CD14-positive monocyte (primary cell): ENCODE measurements around the gene ARID3B. TPM values are rescaled to one million over a fixed set of nuclear protein-coding genes. Genes with fewer than 3 reads are reported as not detected.

Experiments used
- DNase-seq, 3 donors: peaks; one replicate each; pipeline ENCODE4 v3.0.0-alpha.2; 2011 to 2022
- H2AFZ ChIP-seq: 2 replicates; pipeline ENCODE4 v1.6.0; 2012; ENCODE audit warnings: mild to moderate bottlenecking, low read depth, low read length, inconsistent platforms; ENCODE audit not compliant: insufficient read depth, poor library complexity, severe bottlenecking
- H3K27ac ChIP-seq, 2 donors: 1 replicate in 1 of 2; 2 replicates in 1 of 2; pipeline ENCODE4 v1.5.1; 2012 to 2013; ENCODE audit warnings: low read length in 2 of 2, control low read depth in 1 of 2, inconsistent platforms in 1 of 2, low read depth in 1 of 2, mild to moderate bottlenecking in 1 of 2
- H3K27me3 ChIP-seq, 2 donors: one replicate each; pipeline versions ENCODE4 v1.6.0 to v1.6.1; 2011 to 2013; ENCODE audit warnings: low read length in 2 of 2; ENCODE audit not compliant: control insufficient read depth in 2 of 2, insufficient read depth in 2 of 2
- H3K36me3 ChIP-seq, 2 donors: replicated peaks in 1 of 2; 1 replicate in 1 of 2; 2 replicates in 1 of 2; pipeline versions ENCODE4 v1.5.1 to v1.6.1; 2012 to 2013; ENCODE audit warnings: low read length in 2 of 2, control low read depth in 1 of 2, inconsistent platforms in 1 of 2, mild to moderate bottlenecking in 1 of 2; ENCODE audit not compliant: insufficient read depth in 2 of 2, control insufficient read depth in 1 of 2
- H3K4me1 ChIP-seq, 2 donors: 1 replicate in 1 of 2; 2 replicates in 1 of 2; pipeline versions ENCODE4 v1.5.1 to v1.6.1; 2012 to 2013; ENCODE audit warnings: low read length in 2 of 2, control low read depth in 1 of 2, inconsistent platforms in 1 of 2, mild to moderate bottlenecking in 1 of 2, moderate library complexity in 1 of 2; ENCODE audit not compliant: insufficient read depth in 2 of 2, control insufficient read depth in 1 of 2
- H3K4me2 ChIP-seq: replicated peaks from 2 replicates; pipeline ENCODE3; 2012; ENCODE audit warnings: low read length, moderate library complexity, mild to moderate bottlenecking; ENCODE audit not compliant: poor library complexity, severe bottlenecking; ENCODE audit errors: extremely low read depth
- H3K4me3 ChIP-seq, 3 experiments: fragments of 200-600 bp in 1 of 3; sonication (generic) in 1 of 3; replicated peaks in 1 of 3; 1 replicate in 2 of 3; 2 replicates in 1 of 3; pipeline ENCODE4 v1.5.1; 2011 to 2013; ENCODE audit warnings: low read length in 3 of 3, mild to moderate bottlenecking in 3 of 3, control low read depth in 2 of 3, low read depth in 2 of 3, inconsistent platforms in 1 of 3, moderate library complexity in 1 of 3
- H3K79me2 ChIP-seq: 2 replicates; pipeline ENCODE4 v1.6.0; 2012; ENCODE audit warnings: mild to moderate bottlenecking, control low read depth, inconsistent platforms, low read length, moderate library complexity; ENCODE audit not compliant: insufficient read depth
- H3K9ac ChIP-seq: 2 replicates; pipeline ENCODE4 v1.6.0; 2017; ENCODE audit warnings: low read length, mild to moderate bottlenecking; ENCODE audit not compliant: insufficient read depth, poor library complexity, severe bottlenecking
- H3K9me3 ChIP-seq, 2 donors: replicated peaks in 1 of 2; 1 replicate in 1 of 2; 2 replicates in 1 of 2; pipeline versions ENCODE4 v1.5.1 to v1.6.1; 2012 to 2013; ENCODE audit warnings: low read length in 2 of 2, control low read depth in 1 of 2; ENCODE audit not compliant: control insufficient read depth in 1 of 2, insufficient read depth in 1 of 2
- H4K20me1 ChIP-seq: 2 replicates; pipeline ENCODE4 v1.6.0; 2012; ENCODE audit warnings: mild to moderate bottlenecking, low read length, control low read depth, moderate library complexity; ENCODE audit not compliant: insufficient read depth
- H3K27ac Mint-ChIP-seq, 7 donors: one replicate each; pipeline ENCODE4 v1.8.0; 2020; ENCODE audit warnings: mild to moderate bottlenecking in 7 of 7, mixed read lengths in 7 of 7, moderate library complexity in 6 of 7, inconsistent platforms in 2 of 7
- H3K27me3 Mint-ChIP-seq, 3 donors: one replicate each; pipeline ENCODE4 v1.8.0; 2021 to 2022; ENCODE audit warnings: low read depth in 3 of 3, mild to moderate bottlenecking in 3 of 3, mixed read lengths in 3 of 3, moderate library complexity in 3 of 3, inconsistent platforms in 1 of 3
- H3K36me3 Mint-ChIP-seq, 2 donors: one replicate each; pipeline ENCODE4 v1.8.0; 2020; ENCODE audit warnings: mixed read lengths in 2 of 2, inconsistent platforms in 1 of 2, mild to moderate bottlenecking in 1 of 2
- H3K4me1 Mint-ChIP-seq: one replicate; pipeline ENCODE4 v1.8.0; 2020; ENCODE audit warnings: mild to moderate bottlenecking, mixed read lengths
- H3K4me3 Mint-ChIP-seq, 2 donors: one replicate each; pipeline ENCODE4 v1.8.0; 2020; ENCODE audit warnings: mild to moderate bottlenecking in 2 of 2, mixed read lengths in 2 of 2, moderate library complexity in 1 of 2
- H3K9me3 Mint-ChIP-seq, 7 donors: one replicate each; pipeline ENCODE4 v1.8.0; 2020 to 2022; ENCODE audit warnings: mixed read lengths in 7 of 7, mild to moderate bottlenecking in 6 of 7, moderate library complexity in 6 of 7, inconsistent platforms in 2 of 7
- CTCF ChIP-seq: fragments of 200-600 bp; IDR thresholded peaks from one replicate; pipeline ENCODE4 v1.8.0; 2022; ENCODE audit warnings: antibody characterized with exemption, mild to moderate bottlenecking
- WGBS: methylation state at CpG from one replicate; pipeline ENCODE4 v1.1.5; 2013; ENCODE audit warnings: missing lambda C conversion rate; ENCODE audit not compliant: insufficient coverage; 5-methylcytosine and 5-hydroxymethylcytosine counted together
- intact Hi-C, 2 donors: fragments of 100-400 bp; cut with micrococcal nuclease; formaldehyde crosslinking; loops; one replicate each; pipeline versions ENCODE4 v1.15.0 to v1.15.1; 2023
- polyA plus RNA-seq, 3 donors: library from polyadenylated mRNA; depleted of rRNA in 1 of 3; unstranded in 2 of 3; stranded (reverse) in 1 of 3; fragments of 300-500 nt in 2 of 3; fragments of >200 nt in 1 of 3; fragmentation: Illumina TruSeq in 2 of 3; gene quantifications; 1 replicate in 2 of 3; 2 replicates in 1 of 3; pipeline ENCODE4 v1.2.3, GENCODE V29; 2012 to 2021

The ARID3B gene
- polyA plus RNA-seq, 3 donors = 2.3 to 17.4 (median 4.4) TPM

GRCh38 chr15:74604983-74605794 lies 64.2 kb downstream of the ARID3B start:
- H3K27me3 Mint-ChIP-seq = peaks cover 0 to 5% (median 3%) of the 10 kb centered on the region in 3 donors

GRCh38 chr15:74605795-74606150 lies 64.8 kb downstream of the ARID3B start:
- peaks cover 0 to 5% (median 3%) of the 10 kb centered on the region in 3 donors for H3K27me3 Mint-ChIP-seq
- Histone ChIP-seq H3K4me2 (no peak overlapping the region), H4K20me1 (no peaks in the 10 kb centered on the region), H3K79me2 (no peaks in the 10 kb centered on the region), H3K4me3 (no peak overlapping the region), H2AFZ (no peak overlapping the region), H3K27ac (no peak overlapping the region), H3K27me3 (no peaks in the 10 kb centered on the region), H3K4me1 (peaks cover 0 to 7% of the 10 kb centered on the region in 2 donors), H3K36me3 (no peaks in the 10 kb centered on the region), H3K9me3 (no peaks in the 10 kb centered on the region), H3K9ac (no peak overlapping the region)
- no peak for DNase-seq
- H3K27ac Mint-ChIP-seq = no peak overlapping the region
- H3K4me1 Mint-ChIP-seq = no peaks in the 10 kb centered on the region
- H3K4me3 Mint-ChIP-seq = no peak overlapping the region
- H3K9me3 Mint-ChIP-seq = no peaks in the 10 kb centered on the region
- intact Hi-C loops = no loop called here
- WGBS = no CpG with 5 or more reads among the region's 1 CpG
- H3K36me3 Mint-ChIP-seq = no peaks in the 10 kb centered on the region
- TF ChIP-seq CTCF = no peak

More at GRCh38 chr15:74604983-74605794, 64.2 kb downstream of the ARID3B start:
- Mint-ChIP-seq H3K4me3 (no peak overlapping the region), H3K36me3 (no peaks in the 10 kb centered on the region), H3K4me1 (no peaks in the 10 kb centered on the region), H3K27ac (peak overlapping the region in 1 of 7 donors; percentile 32), H3K9me3 (peaks cover 0 to 1% (median 0%) of the 10 kb centered on the region in 7 donors)
- Histone ChIP-seq H3K9ac (no peak overlapping the region), H3K79me2 (no peaks in the 10 kb centered on the region), H3K4me2 (no peak overlapping the region), H3K27me3 (no peaks in the 10 kb centered on the region), H3K4me1 (peaks cover 0 to 7% of the 10 kb centered on the region in 2 donors), H3K9me3 (no peaks in the 10 kb centered on the region), H3K36me3 (no peaks in the 10 kb centered on the region), H3K27ac (no peak overlapping the region), H2AFZ (no peak overlapping the region), H3K4me3 (no peak overlapping the region), H4K20me1 (no peaks in the 10 kb centered on the region)
- 85% methylated on average over 6 of the region's 12 CpGs for WGBS
- TF ChIP-seq CTCF = no peak
- intact Hi-C loops = no loop called here
- DNase-seq = no peak
